Measurements from ENCODE around the gene WBP1L.

WBP1L gene

DNA sequence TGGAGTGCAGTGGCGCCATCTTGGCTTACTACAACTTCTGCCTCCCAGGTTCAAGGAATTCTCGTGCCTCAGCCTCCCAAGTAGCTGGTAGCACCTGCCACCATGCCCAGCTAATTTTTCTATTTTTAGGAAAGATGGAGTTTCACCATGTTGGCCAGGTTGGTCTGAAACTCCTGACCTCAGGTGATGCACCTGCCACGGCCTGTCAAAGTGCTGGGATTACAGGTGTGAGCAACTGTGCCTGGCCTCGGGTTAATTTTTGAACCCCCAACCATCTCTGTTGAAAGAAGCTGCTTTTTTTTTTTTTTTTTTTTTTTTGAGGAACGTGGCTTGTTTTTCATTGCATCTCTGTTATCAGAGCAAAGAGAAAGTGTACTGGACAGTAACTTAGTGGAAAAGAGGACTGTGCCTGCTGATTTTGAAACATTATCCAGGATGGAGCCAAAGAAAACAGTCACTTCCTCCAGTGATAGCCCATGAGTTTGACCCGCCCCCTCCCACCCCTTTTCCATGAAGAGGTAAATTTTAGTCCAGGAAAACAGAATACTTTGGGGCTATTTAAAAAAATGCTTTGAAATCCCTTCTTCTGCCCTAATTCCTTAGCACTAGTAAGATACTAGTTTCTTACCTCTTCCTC, 38.3 kb downstream of the WBP1L start:
- DNase-seq: no peak

DNA sequence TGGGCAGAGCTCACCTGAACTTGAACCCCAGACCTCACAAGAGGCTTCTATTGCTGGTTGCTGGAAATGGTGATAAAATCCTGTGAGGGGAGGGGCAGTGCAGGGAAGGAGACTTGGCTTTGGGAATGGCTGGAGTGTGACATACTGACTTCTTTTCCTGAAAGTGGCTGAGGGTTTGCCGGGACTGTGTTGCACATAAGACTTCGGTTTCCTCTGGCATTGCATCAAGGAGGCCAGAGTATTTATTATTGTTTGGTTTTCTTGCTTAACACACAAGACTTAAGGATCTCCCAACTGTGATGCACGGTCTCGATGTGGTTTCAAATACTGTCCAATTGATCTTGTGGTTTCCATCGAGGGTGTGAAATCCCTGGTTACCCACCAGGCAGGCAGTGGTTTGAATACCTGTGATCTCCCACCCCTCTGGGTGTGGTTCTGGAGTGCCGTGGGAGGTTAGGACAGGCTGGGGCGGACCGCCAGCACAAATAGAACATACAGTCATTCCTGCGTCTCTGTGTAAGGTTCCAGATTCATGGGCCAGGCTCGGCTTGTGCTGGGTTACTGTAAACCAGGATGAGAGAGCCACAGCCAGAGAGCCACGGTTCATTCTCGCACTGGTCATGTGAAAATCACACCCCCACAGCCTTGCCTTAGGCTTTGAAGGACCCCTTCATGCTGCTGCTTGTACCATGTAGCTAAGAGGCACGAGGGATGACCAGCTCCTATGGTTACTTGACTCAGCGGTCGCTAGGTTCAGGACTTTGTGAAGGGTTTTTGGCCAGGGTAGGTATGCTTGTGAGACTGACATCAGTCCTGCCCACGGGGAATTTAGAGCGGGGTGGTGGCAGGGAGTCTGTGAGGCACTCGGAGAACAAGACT, 39.2 kb downstream of the WBP1L start:
- no peak for DNase-seq

DNA sequence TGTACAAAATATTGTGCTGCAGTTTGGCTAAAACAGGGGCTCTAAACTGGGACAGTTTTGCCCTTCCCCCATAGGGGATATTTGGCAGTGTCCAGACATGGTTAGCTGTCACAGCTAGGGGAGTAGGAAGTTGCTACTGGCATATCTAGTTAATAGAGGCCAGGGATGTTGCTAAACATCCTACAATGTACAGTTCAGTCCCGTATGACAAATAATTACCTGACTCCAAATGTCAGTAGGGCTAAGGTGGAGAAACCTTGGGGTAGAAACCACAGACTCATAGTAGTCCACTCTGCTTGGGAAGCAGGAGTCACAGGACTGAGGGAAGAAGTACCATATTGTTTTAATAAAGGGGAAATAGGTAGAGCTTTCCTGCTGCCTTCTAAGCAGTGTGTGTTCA, 39.8 kb downstream of the WBP1L start:
- no peak for DNase-seq

GRCh38 chr10:102785818-102786217, 42.1 kb downstream of the WBP1L start:
- DNase-seq: peak; percentile 62

DNA sequence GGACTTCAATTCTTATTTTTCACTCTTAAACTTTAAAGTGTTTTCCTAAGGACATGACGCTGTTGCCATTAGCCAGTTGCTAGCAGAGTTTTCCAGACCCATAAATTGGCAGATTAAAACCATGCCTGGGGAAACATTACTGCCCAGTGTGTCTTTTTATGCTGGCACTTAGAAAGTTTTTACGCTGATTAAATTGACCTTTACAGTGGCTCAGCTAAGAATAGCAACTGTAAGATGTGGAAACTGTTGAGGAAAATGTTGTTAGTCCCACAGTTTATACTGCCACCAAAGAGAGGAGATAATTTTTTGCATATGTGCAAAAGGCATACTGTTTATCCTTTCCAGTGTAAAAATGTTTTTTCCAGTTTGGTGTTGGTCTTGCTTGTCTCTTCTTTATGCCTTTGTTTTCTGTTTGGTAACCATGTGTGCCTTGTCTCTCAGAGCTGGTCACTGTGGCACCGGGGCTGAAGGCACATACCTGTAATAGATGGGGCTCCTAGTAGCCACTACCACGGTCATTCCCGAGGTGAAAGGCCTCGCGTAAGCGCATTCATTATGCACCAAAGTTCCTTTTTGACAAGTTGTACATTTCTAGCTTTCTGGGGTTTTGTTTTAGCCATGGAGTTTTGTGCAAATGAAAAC, 48.1 kb downstream of the WBP1L start:
- DNase-seq: no peak

DNA sequence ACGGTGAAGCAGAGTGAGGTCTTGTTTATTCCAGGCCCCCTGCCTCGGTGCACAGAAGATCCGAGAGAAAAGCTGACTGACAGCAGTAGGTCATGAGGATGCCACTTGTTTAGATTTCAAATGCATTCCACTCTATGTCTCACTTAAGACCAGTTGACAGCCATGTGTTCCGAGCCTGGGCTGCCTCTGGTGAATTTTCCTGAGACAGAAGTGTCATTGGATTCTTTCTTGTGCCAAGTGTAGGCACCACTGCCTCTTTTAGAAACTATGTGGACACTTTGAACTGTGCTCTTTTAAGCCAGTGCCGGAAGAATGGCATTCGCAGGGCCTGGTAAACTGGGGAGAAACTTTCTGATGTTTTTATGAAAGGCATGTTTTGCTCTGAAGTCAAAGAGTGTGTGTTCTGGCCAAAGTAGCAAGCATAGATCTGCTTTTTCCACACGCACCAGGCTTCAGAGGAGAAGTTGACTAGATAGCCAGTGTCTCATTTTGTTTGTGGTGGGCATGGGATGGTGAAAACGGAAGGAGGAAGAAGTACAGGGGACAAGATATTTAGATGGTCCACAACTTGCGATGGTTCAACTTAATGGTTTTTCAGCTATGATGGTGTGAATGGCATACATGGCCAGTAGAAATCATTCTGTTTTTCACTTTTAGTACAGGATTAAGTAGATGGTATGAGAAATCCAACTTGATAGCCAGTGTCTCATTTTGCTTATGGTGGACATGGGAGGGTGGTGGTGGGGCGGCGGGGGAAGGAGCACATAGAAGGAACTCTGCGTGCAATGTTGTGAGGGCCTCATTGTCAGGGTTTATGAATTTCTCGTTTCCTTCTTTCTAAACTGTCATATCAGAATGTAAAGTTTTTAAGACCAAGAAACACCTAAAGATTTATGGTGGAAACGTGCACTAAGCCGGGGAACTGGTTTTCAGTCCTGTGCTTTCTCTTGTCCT, 52.0 kb downstream of the WBP1L start:
- peak; percentile 47 for DNase-seq

DNA sequence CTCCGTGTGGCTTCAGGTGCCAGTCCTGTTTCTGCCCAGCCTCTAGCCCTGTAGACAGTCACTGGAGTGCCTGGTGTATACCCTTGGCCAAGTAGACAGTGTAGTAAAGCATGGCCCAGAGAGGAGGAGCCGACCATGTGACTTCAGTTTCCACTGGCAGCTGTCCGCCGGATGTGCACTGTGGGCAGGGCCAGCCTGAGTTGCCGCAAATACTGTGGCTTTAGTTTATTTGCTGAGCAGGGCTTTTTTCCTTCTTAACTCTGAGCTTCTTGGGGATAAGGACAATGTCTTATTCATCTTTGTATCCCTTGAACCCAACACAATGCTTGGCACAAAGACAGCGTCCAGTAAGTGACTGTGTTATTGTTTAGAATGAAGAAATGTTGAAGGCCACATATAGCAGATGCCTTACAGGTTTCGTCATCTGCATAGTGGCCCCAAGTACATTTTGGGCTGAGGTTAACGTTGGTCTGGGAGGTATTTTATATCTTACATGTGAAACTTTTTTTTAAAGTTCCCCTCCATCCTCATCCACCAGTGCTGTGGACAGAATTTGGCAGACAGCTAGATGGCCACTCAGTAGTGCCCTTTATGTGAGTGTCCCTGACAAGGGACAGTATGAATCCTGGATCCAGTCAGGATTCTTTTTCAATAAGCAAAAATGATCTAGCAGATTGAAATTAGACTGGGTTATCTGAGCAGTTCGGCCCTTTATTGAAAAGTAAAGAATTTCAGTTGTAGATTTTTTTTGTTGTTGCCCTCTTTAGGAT, 52.8 kb downstream of the WBP1L start:
- DNase-seq: peak; percentile 93

DNA sequence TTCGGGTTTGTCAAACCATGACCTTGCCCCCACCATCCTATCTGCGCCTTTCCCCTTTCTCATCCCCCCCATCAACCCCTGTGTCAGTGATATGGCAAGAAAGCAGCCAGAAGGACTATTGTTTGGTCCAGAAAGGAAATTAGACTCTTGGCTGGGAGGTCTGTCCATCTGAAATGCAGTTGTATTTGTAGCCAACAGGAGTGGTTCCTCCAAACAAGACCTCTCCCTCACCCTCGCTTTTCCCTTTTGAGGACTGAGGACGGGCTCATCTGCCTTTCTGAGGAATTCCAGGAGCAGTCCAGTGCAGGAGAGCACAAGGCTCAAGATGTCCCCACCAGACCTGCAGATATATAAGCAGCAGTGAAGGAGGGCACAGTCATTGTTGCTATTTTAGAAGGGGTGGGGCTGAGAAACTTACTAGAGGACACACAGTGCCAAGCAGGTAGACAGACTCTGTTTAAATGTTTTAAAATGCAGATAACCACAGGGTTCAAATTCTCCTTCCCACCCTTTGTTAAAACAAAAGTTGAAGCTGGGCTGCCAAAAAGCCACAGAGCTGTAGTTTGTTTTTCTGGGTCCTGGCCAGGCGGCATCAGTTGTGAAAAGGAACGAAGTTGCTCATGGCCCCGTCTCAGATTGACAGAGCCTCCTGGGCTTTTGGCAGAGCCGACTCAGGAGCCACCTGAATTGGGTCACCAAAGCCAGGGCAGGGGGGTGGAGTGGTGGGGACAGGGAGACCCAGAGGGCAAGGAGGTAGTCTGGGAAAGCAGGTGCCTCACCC, 56.1 kb downstream of the WBP1L start:
- DNase-seq: no peak

DNA sequence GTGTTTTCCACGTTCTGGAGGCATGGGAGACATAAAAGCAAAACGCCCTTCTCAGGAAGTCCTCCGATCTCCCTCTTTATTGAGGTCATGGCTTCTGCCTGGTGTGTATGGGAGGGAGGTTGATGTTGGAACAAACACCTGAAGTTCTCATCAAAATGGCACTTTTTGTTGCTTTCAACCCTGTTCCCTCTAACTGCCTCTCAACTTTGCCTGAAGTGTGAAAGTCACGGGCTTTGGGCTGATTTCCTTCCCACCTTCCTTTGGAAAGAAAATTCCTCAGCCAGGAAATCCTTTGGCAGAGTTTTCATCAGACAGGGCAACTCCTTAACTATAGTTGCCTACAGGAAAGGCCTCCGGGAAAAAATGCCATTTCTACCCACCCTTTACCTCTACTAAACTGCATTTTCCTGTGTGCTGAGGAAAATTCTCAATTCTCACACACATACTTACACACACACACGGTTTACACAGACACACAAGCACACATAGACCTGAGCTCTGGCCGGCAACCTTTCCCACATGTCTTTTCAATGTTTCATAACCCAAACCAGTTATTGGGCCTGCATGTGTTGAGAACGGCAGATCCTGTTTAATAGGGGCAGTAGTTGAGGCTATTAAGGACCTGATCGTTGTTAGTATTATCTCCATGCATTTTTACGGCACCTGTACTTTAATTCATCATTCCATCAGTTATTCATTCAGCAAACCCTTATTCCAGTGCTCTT, 57.0 kb downstream of the WBP1L start:
- no peak for DNase-seq

GRCh38 chr10:102801496-102801895, 57.7 kb downstream of the WBP1L start:
- DNase-seq: no peak

DNA sequence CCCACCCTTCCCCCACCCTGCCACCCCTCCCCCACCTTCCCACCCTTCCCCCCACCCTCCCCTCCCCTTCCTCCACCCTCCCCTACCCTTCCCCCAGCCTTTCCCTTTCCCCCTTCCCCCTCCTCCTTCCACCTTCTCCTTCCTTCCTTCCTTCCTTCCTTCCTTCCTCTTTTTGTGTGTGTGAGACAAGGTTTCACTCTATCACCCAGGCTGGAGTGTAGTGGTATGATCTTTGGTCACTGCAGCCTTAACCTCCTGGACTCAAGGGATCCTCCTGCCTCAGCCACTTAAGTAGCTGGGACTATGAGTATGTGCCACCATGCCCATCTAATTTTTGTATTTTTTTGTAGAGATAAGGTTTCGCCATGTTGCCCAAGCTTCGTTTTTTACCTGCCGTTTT, 58.2 kb downstream of the WBP1L start:
- peak; percentile 45 for DNase-seq

GRCh38 chr10:102802920-102803534, 59.3 kb downstream of the WBP1L start:
- DNase-seq: no peak

GRCh38 chr10:102804382-102805055, 60.8 kb downstream of the WBP1L start:
- no peak for DNase-seq

DNA sequence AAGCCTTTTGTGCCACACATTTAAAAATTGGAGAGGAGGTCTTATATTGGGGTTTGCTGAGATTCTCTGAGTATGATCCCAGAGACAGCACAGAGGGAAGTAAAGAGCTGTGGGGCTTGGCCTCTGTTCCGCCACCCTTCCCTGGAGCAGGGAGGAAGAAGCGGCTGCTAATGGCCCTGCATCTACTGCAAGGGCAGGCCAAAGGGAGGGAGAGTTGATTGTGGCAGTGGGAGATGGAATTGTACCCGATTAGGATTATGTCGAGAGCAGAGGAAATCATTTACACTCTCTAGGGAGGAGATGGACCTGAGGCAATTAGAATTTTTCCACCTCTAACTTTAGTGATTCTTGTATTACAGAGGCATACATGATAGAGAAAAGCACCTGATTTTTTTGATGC, 64.6 kb downstream of the WBP1L start:
- DNase-seq: no peak

- DNase-seq: no peak
These were observed 67.6 kb downstream of the WBP1L start for GRCh38 chr10:102811346-102811745.

- peak; percentile 91 for DNase-seq
These were observed 68.6 kb downstream of the WBP1L start for GRCh38 chr10:102812231-102812876.

DNA sequence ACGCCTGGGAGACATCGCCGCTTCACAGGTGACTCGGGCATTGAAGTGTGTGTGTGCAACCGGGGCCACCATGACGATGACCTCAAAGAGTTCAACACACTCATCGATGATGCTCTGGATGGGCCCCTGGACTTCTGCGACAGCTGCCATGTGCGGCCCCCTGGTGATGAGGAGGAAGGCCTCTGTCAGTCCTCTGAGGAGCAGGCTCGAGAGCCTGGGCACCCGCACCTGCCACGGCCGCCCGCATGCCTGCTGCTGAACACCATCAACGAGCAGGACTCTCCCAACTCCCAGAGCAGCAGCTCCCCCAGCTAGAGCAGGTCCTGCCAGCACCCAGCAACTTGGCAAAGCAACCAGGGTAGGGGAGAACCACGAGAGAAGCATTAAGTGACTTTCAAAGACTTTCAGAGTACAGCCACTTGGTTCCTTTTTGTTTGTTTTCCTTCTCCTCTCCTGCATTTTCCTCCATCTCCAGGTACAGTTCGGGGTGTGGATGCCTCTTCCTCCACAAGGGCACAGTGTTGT, 69.3 kb downstream of the WBP1L start:
- no peak for DNase-seq

DNA sequence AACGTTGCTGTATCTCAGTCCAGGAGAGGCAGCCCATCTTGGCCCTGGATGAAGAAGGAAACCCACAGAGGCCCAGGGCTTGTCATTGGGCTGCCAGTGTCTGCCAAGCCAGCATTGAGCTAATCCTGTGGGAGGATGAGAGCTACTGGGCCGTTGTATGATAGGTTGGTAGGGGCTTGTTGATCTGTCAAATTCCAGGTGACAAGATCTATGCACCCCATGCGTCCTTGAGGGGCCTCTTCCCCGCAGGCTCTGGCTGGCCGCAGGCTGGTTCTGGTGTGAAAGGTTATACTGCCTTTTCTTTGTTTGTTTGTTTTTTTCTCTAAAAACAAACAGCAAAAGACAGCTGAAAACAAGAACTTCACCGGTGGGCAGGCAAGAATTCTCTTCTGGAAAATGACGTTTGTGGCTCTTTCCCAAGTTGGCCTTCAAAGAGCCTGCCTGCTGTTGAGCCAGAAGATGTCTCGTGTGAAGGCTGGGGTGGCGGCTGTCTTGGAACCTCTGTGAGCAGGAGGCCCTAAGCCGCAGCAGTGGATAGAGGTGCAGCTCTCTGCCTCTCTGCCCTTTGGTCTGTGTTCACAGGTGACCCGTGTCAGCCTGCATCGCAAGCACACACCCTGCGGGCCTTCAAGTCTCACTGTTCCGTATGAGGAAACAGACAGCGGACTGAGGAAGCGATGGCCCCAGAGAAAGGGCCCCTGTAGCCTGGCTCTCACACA, 70.1 kb downstream of the WBP1L start:
- no peak for DNase-seq
